GM23248 (cell line): ENCODE results near the gene CCL22.

Experiments
- EZH2 ChIP-seq: fragments of 200-600 bp; sonication (generic); IDR thresholded peaks from 2 replicates; pipeline ENCODE4 v1.6.1; 2018; ENCODE audit warnings: antibody characterized with exemption, mild to moderate bottlenecking; ENCODE audit not compliant: insufficient read depth, poor library complexity, severe bottlenecking
- EZH2phosphoT487 ChIP-seq: fragments of 200-600 bp; sonication (generic); IDR thresholded peaks from 2 replicates; pipeline ENCODE4 v1.6.1; 2018; ENCODE audit warnings: antibody characterized with exemption, moderate library complexity, mild to moderate bottlenecking, low read depth; ENCODE audit not compliant: insufficient read depth

DNA sequence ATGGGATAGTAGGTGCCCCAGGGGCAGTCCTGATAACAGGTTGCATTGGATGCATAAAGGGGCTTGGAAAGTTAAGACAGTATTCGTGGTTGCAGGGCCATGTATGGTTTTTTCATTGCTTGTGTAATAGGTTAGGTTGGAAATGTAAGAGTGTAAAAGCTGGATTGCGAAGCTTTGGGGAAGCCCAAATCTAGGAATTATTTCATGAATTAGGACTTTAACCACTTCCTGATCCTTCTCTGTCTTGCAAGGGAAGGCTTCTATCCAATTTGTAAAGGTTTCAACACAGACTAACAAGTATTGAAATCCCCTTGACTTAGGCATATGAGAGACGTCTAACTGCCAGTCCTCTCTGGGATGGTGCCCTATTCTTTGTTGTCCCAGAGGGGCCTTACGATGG lies 38.2 kb downstream of the CCL22 start:
- TF ChIP-seq EZH2phosphoT487, result no peak
- TF ChIP-seq EZH2, result no peak
